ENCODE data around the gene SPAG16.
"Not testable (repeated sequence)": the region's sequence is repeated elsewhere in the genome, so short reads cannot be mapped to it uniquely, and the experiment has no call there.

Gene SPAG16

GRCh38 chr2:213834746-213835145, 550.5 kb downstream of the SPAG16 start:
- DNase-seq (ENCODE audit: low read depth) = no peak

- no peak for DNase-seq (ENCODE audit: low read depth)
Measured at GRCh38 chr2:213846856-213847255, 562.6 kb downstream of the SPAG16 start.

GRCh38 chr2:213847316-213847715, 563.1 kb downstream of the SPAG16 start:
- no peak for DNase-seq (ENCODE audit: low read depth)

GRCh38 chr2:213848631-213849030, 564.4 kb downstream of the SPAG16 start:
- no peak for DNase-seq (ENCODE audit: low read depth)

- DNase-seq (ENCODE audit: low read depth) = no peak
Measured at GRCh38 chr2:213861638-213862037, 577.4 kb downstream of the SPAG16 start.

- no peak for DNase-seq (ENCODE audit: low read depth)
Measured at GRCh38 chr2:213862407-213863076, 578.3 kb downstream of the SPAG16 start.

GRCh38 chr2:213863541-213863940, 579.3 kb downstream of the SPAG16 start:
- no peak for DNase-seq (ENCODE audit: low read depth)

- DNase-seq (ENCODE audit: low read depth) = no peak
Measured at GRCh38 chr2:213868526-213868925, 584.3 kb downstream of the SPAG16 start.

GRCh38 chr2:213885485-213885884, 601.2 kb downstream of the SPAG16 start:
- no peak for DNase-seq (ENCODE audit: low read depth)

GRCh38 chr2:213914510-213914909, 630.2 kb downstream of the SPAG16 start:
- DNase-seq (ENCODE audit: low read depth) = no peak

GRCh38 chr2:213920014-213920413, 635.8 kb downstream of the SPAG16 start:
- DNase-seq (ENCODE audit: low read depth) = no peak

- no peak for DNase-seq (ENCODE audit: low read depth)
Measured at GRCh38 chr2:213923543-213923942, 639.3 kb downstream of the SPAG16 start.

- no peak for DNase-seq (ENCODE audit: low read depth)
Measured at GRCh38 chr2:213934560-213934959, 650.3 kb downstream of the SPAG16 start.

GRCh38 chr2:213958086-213958485, 673.8 kb downstream of the SPAG16 start:
- DNase-seq (ENCODE audit: low read depth) = no peak

GRCh38 chr2:213959589-213959988, 675.3 kb downstream of the SPAG16 start:
- no peak for DNase-seq (ENCODE audit: low read depth)

GRCh38 chr2:213971536-213971935, 687.3 kb downstream of the SPAG16 start:
- no peak for DNase-seq (ENCODE audit: low read depth)

GRCh38 chr2:213980883-213981282, 696.6 kb downstream of the SPAG16 start:
- no peak for DNase-seq (ENCODE audit: low read depth)

GRCh38 chr2:213989207-213989606, 704.9 kb downstream of the SPAG16 start:
- DNase-seq (ENCODE audit: low read depth) = no peak

GRCh38 chr2:213991453-213992108, 707.3 kb downstream of the SPAG16 start:
- no peak for DNase-seq (ENCODE audit: low read depth)

- DNase-seq (ENCODE audit: low read depth) = no peak
Measured at GRCh38 chr2:213995400-213996105, 711.3 kb downstream of the SPAG16 start.

GRCh38 chr2:213998976-213999375, 714.7 kb downstream of the SPAG16 start:
- not testable (repeated sequence) for DNase-seq (ENCODE audit: low read depth)

GRCh38 chr2:214004463-214004862, 720.2 kb downstream of the SPAG16 start:
- DNase-seq (ENCODE audit: low read depth) = no peak

- no peak for DNase-seq (ENCODE audit: low read depth)
Measured at GRCh38 chr2:214005337-214005736, 721.1 kb downstream of the SPAG16 start.
